ENCODE data around the gene ZMYND10. TPM values are rescaled to one million over a fixed set of nuclear protein-coding genes. Genes with fewer than 3 reads are reported as not detected.

ZMYND10 gene
- polyA plus RNA-seq, 1 of the 3 experiments (the other 2 are of a cell fraction): 0.95 TPM

- ChIA-PET POLR2A (no interaction called here), CTCF (interaction anchor here (1.3 to 4.7 kb wide), 4 partner anchors 8 to 219 kb away, joined by 3 to 26 read pairs (median 5); partner anchors contain the start of gene NPRL2)
- DNase-seq: no peak
- Histone ChIP-seq H3F3A (replicated peaks; ENCODE audit: insufficient read depth) (no peaks in the 10 kb centered on the region), H3K36me3 (replicated peaks in 1 of 2; ENCODE audit: control insufficient read depth in 1 of 2, insufficient read depth in 2 of 2, low read length in 1 of 2) (no peaks in the 10 kb centered on the region), H3K4me1 (ENCODE audit: control insufficient read depth in 1 of 2, insufficient read depth in 2 of 2, low read depth in 1 of 2, low read length in 1 of 2) (peaks cover 5 to 14% of the 10 kb centered on the region in 2 experiments; a peak in 2 of 4 replicates), H3K9me2 (no peaks in the 10 kb centered on the region), H2AFZ (ENCODE audit: low read depth) (no peak overlapping the region), H3K4me3 (ENCODE audit: low read depth in 2 of 2, low read length in 1 of 2) (no peak overlapping the region), H3K27ac (ENCODE audit: low read depth in 2 of 2, low read length in 1 of 2) (no peak overlapping the region), H3K4me2 (no peak overlapping the region), H3K27me3 (ENCODE audit: insufficient read depth) (no peaks in the 10 kb centered on the region), H4K20me1 (ENCODE audit: insufficient read depth) (no peaks in the 10 kb centered on the region), H3K9ac (no peak overlapping the region), H3K9me3 (no peaks in the 10 kb centered on the region), H3K79me2 (ENCODE audit: insufficient read depth) (peaks cover 9% of the 10 kb centered on the region; the same call in 1 of the 2 replicates)
- WGBS (ENCODE audit: low lambda C conversion rate): 80% methylated on average over 6 of the region's 13 CpGs
- TF ChIP-seq YY1 (IDR thresholded peaks at IDR 0.05; ENCODE audit: low read depth) (no peak), RXRA (IDR thresholded peaks at IDR 0.05; ENCODE audit: borderline replicate concordance, low read depth) (no peak), IRF3 (IDR thresholded peaks at IDR 0.05; ENCODE audit: low read depth, low read length) (no peak), SMC3 (IDR thresholded peaks at IDR 0.05; ENCODE audit: low read depth, low read length) (no peak), NFIC (IDR thresholded peaks at IDR 0.05; ENCODE audit: borderline replicate concordance) (no peak), MAX (IDR thresholded peaks at IDR 0.05; ENCODE audit: low read depth) (no peak), PBX3 (IDR thresholded peaks at IDR 0.05) (no peak), USF1 (IDR thresholded peaks at IDR 0.05; ENCODE audit: borderline replicate concordance, low read depth) (no peak), JUND (IDR thresholded peaks at IDR 0.05) (no peak), GABPA (IDR thresholded peaks at IDR 0.05; ENCODE audit: low read depth) (no peak), TAF1 (IDR thresholded peaks at IDR 0.05; ENCODE audit: borderline replicate concordance, low read depth, low read length) (no peak), TCF12 (IDR thresholded peaks at IDR 0.05) (no peak), TEAD4 (IDR thresholded peaks at IDR 0.05; ENCODE audit: borderline replicate concordance, insufficient read depth) (no peak), ELF1 (IDR thresholded peaks at IDR 0.05) (no peak), RFX5 (IDR thresholded peaks at IDR 0.05; ENCODE audit: low read length) (no peak), RAD21 (IDR thresholded peaks at IDR 0.05; ENCODE audit: low read length) (no peak), CTCF (IDR thresholded peaks at IDR 0.05) (no peak), POLR2AphosphoS5 (IDR thresholded peaks at IDR 0.05; ENCODE audit: low read depth, low read length) (no peak), RCOR1 (IDR thresholded peaks at IDR 0.05; ENCODE audit: low read length) (no peak)
Measured at GRCh38 chr3:50341996-50342650, 3.4 kb downstream of the ZMYND10 start.

All from SK-N-SH (cell line).